ENCODE measurements around the gene UBAC2. TPM values are rescaled to one million over a fixed set of nuclear protein-coding genes. Genes with fewer than 3 reads are reported as not detected.

Gene UBAC2
- total RNA-seq, 1 donor from 2014 or later: 32.7 TPM

DNA sequence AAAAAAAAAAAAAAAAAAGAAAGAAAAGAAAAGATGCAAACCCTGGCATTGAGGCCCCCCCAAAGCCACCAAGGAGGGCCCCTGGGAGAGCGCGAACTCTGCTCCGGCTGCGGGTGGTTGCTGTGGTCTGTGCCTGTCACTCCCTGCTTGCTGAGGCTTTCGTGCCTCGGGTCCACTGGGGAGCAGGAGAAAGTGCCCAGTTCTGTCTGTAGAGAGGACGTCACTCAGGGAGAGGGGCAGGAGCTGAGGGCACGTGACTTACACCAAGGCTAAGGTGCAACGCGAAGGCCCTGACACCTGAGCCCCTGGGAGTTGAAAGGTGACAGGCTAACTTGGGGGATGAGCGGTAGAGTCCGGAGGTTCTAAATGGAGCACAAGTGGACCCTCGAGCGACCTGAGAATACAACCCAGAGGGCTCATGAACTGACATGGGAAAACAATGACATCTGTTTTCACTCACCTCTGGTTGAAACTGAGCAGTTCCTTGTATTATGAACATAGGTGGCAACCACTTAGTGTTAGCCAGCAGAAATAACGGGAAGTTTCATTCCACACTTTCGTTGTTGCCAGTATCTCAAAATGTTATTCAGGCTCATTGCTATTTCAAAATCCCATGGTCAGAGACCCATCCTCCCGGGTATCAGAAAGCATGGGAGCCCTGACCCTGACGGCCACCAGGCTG is 231.4 kb downstream of the UBAC2 start:
- DNase-seq (ENCODE audit: low spot score): no peak

GRCh38 chr13:99432609-99433542 is 232.2 kb downstream of the UBAC2 start:
- DNase-seq (ENCODE audit: low spot score): peak; percentile 40

DNA sequence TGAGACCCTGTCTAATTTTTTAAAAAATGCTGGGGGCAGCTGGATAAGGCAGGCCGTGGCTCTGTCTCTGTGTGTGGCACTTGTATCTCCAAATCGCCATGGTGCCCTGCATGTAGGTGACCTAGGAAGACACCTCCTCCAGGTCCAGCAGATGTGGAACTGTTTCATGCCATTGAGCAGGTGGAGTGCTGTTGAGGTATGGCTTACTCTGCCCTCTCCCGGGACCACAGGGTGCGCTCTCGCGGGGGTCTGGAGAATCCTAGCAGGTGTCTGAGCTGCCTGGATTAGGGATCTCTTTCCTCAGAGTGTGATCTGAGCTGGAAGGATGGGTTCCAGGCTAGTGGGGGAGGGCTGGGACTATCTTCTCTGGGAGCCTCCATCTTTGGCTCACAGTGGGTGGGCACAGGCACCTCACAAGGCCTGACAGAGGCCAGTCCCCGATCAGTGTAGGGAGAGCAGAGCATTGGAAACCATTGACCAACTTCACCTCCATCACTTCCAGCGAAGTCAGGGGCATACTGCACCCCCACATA is 233.0 kb downstream of the UBAC2 start:
- DNase-seq (ENCODE audit: low spot score): no peak

- no peak for DNase-seq (ENCODE audit: low spot score)
These were observed 233.7 kb downstream of the UBAC2 start for GRCh38 chr13:99434258-99434788.

- DNase-seq (ENCODE audit: low spot score): no peak
These were observed 234.5 kb downstream of the UBAC2 start for GRCh38 chr13:99435116-99435515.

GRCh38 chr13:99435998-99436397 is 235.3 kb downstream of the UBAC2 start:
- no peak for DNase-seq (ENCODE audit: low spot score)

Other genes starting within 250 kb of the UBAC2 start
- 37.8 TPM for gene DOCK9, start 222.8 kb upstream of the UBAC2 start, total RNA-seq (ENCODE audit: insufficient read depth, low replicate concordance)
- gene GPR18, start 57.5 kb downstream of the UBAC2 start, total RNA-seq (ENCODE audit: insufficient read depth, low replicate concordance): 2.9 TPM
- gene GPR183, start 106.5 kb downstream of the UBAC2 start, total RNA-seq (ENCODE audit: insufficient read depth, low replicate concordance): 7.7 TPM